Embryonic facial prominence (tissue), 1 donor: Measurements from ENCODE around the gene IL3.

ENCODE experiments used
- DNase-seq: peaks from one replicate; pipeline ENCODE4 v3.0.0-alpha.2; 2016; ENCODE audit errors: extremely low spot score

The IL3 gene

GRCh38 chr5:132025403-132025971 lies 35.0 kb upstream of the IL3 start:
- DNase-seq, result no peak

- DNase-seq, result no peak
Observed at GRCh38 chr5:132026516-132027008, 33.9 kb upstream of the IL3 start.

- no peak for DNase-seq
Observed at GRCh38 chr5:132027027-132027426, 33.4 kb upstream of the IL3 start.

GRCh38 chr5:132029609-132030330 lies 30.7 kb upstream of the IL3 start:
- DNase-seq, result no peak

GRCh38 chr5:132030610-132031009 lies 29.8 kb upstream of the IL3 start:
- DNase-seq, result no peak

- DNase-seq, result no peak
Observed at GRCh38 chr5:132032196-132032595, 28.3 kb upstream of the IL3 start.

GRCh38 chr5:132033122-132033521 lies 27.3 kb upstream of the IL3 start:
- no peak for DNase-seq

GRCh38 chr5:132037353-132037752 lies 23.1 kb upstream of the IL3 start:
- no peak for DNase-seq

GRCh38 chr5:132044207-132044606 lies 16.2 kb upstream of the IL3 start:
- no peak for DNase-seq

- no peak for DNase-seq
Observed at GRCh38 chr5:132046880-132047299, 13.6 kb upstream of the IL3 start.

- DNase-seq, result no peak
Observed at GRCh38 chr5:132049093-132049492, 11.4 kb upstream of the IL3 start.

- DNase-seq, result no peak
Observed at GRCh38 chr5:132049559-132049958, 10.9 kb upstream of the IL3 start.

- no peak for DNase-seq
Observed at GRCh38 chr5:132050136-132050535, 10.3 kb upstream of the IL3 start.

GRCh38 chr5:132050661-132051552 lies 9.5 kb upstream of the IL3 start:
- no peak for DNase-seq

- no peak for DNase-seq
Observed at GRCh38 chr5:132052520-132052919, 7.9 kb upstream of the IL3 start.

GRCh38 chr5:132053483-132053882 lies 7.0 kb upstream of the IL3 start:
- no peak for DNase-seq

GRCh38 chr5:132054031-132054696 lies 6.3 kb upstream of the IL3 start:
- DNase-seq, result no peak

GRCh38 chr5:132054697-132055440 lies 5.6 kb upstream of the IL3 start:
- no peak for DNase-seq

GRCh38 chr5:132055441-132055807 lies 5.0 kb upstream of the IL3 start:
- DNase-seq, result no peak

GRCh38 chr5:132055808-132056609 lies 4.4 kb upstream of the IL3 start:
- DNase-seq, result no peak
